Central memory CD8-positive, alpha-beta T cell (primary cell): ENCODE results near the gene TSC22D1.
"Not testable (repeated sequence)": the region's sequence is repeated elsewhere in the genome, so short reads cannot be mapped to it uniquely, and the experiment has no call there.

Experiments
- ATAC-seq: fragments of 150-1000 bp; cut with Tn5 transposase; replicated peaks from 2 replicates; pipeline ENCODE4 v1.10.0; 2022; ENCODE audit warnings: mild to moderate bottlenecking, moderate FRiP score, moderate number of reproducible peaks; ENCODE audit not compliant: poor library complexity, severe bottlenecking; ENCODE audit errors: extremely low read depth
- DNase-seq, 2 donors: peaks; one replicate each; pipeline ENCODE4 v3.0.0; 2021; ENCODE audit warnings: low spot score in 2 of 2
- H3K27ac Mint-ChIP-seq: one replicate; pipeline ENCODE4 v1.8.0; 2022; ENCODE audit warnings: low read depth, mild to moderate bottlenecking, moderate library complexity, mixed read lengths
- H3K27me3 Mint-ChIP-seq: one replicate; pipeline ENCODE4 v1.8.0; 2022; ENCODE audit warnings: mixed read lengths
- H3K36me3 Mint-ChIP-seq: one replicate; pipeline ENCODE4 v1.8.0; 2022; ENCODE audit warnings: mild to moderate bottlenecking, moderate library complexity, mixed read lengths; ENCODE audit not compliant: insufficient read depth
- H3K4me1 Mint-ChIP-seq: one replicate; pipeline ENCODE4 v1.8.0; 2022; ENCODE audit warnings: mixed read lengths
- H3K4me3 Mint-ChIP-seq: one replicate; pipeline ENCODE4 v1.8.0; 2022; ENCODE audit warnings: mild to moderate bottlenecking, moderate library complexity, mixed read lengths
- H3K9me3 Mint-ChIP-seq: one replicate; pipeline ENCODE4 v1.8.0; 2022; ENCODE audit warnings: mixed read lengths

Gene TSC22D1

DNA sequence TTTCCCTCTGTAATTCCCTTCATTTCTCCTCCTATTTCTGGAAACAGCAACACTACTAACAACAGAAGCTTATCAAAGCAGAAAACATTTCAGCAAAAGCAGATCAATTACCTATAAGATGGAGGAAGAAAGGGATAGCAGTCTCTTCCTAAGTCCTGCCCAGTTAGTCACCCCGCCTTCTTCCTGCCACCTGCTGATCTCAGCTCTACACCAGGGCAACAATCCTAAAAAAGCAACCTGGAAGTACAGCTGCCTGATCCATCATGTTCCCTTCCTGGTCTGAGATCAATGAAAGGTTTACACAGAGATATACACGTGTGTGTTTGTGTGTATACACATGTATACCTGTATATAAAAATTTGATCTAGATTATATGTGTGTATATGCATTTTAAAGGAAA lies 59.4 kb downstream of the TSC22D1 start:
- H3K36me3 Mint-ChIP-seq: peaks cover 2% of the 10 kb centered on the region
- no peak overlapping the region for H3K4me3 Mint-ChIP-seq
- H3K27ac Mint-ChIP-seq: no peak overlapping the region
- H3K4me1 Mint-ChIP-seq: peaks cover 6% of the 10 kb centered on the region
- no peaks in the 10 kb centered on the region for H3K9me3 Mint-ChIP-seq
- H3K27me3 Mint-ChIP-seq: no peaks in the 10 kb centered on the region
- ATAC-seq (no peak), DNase-seq (no peak)

- Mint-ChIP-seq H3K9me3 (no peaks in the 10 kb centered on the region), H3K36me3 (peaks cover 2% of the 10 kb centered on the region), H3K4me3 (no peak overlapping the region), H3K4me1 (peaks cover 6% of the 10 kb centered on the region), H3K27me3 (no peaks in the 10 kb centered on the region), H3K27ac (peak overlapping the region; percentile 19)
- no peak for DNase-seq
- ATAC-seq: no peak
Observed at GRCh38 chr13:44514278-44514677, 61.9 kb downstream of the TSC22D1 start.

GRCh38 chr13:44509853-44510252 lies 66.3 kb downstream of the TSC22D1 start:
- peaks cover 10% of the 10 kb centered on the region for H3K4me1 Mint-ChIP-seq
- DNase-seq, H3K27me3 Mint-ChIP-seq, H3K4me3 Mint-ChIP-seq, ATAC-seq, H3K36me3 Mint-ChIP-seq, H3K9me3 Mint-ChIP-seq, H3K27ac Mint-ChIP-seq: not testable (repeated sequence)

DNA sequence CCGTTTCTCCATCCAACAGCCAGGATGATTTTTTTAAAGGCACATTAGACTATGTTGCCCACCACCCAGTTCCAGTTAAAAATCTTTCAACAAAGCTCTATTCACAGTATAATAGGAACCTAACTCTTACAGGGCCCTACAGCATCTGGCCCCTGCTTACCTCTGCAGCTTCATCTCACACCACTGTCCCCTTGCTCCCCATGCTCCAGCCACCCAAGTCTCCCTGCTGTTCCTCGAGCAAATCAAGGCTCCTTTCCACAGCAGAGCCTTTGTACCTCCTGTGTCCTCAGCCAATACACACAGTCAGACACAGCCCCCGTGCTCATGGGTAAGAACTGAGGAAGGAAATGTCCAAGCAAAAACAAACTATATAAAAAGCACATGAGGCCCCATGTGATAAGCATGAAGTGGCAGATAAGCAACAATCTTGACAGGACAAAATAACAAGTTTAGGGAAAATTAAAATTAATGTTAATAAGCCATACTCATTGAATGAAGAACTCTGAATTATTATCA lies 67.5 kb downstream of the TSC22D1 start:
- DNase-seq (no peak), ATAC-seq (no peak)
- no peaks in the 10 kb centered on the region for H3K27me3 Mint-ChIP-seq
- H3K36me3 Mint-ChIP-seq: no peaks in the 10 kb centered on the region
- no peaks in the 10 kb centered on the region for H3K9me3 Mint-ChIP-seq
- no peak overlapping the region for H3K27ac Mint-ChIP-seq
- H3K4me3 Mint-ChIP-seq: no peak overlapping the region
- peaks cover 4% of the 10 kb centered on the region for H3K4me1 Mint-ChIP-seq

GRCh38 chr13:44507639-44508038 lies 68.5 kb downstream of the TSC22D1 start:
- Mint-ChIP-seq H3K27ac (no peak overlapping the region), H3K4me1 (peaks cover 4% of the 10 kb centered on the region), H3K36me3 (no peaks in the 10 kb centered on the region), H3K9me3 (no peaks in the 10 kb centered on the region), H3K4me3 (no peak overlapping the region), H3K27me3 (no peaks in the 10 kb centered on the region)
- ATAC-seq (no peak), DNase-seq (no peak)

GRCh38 chr13:44506719-44507118 lies 69.4 kb downstream of the TSC22D1 start:
- DNase-seq (no peak), ATAC-seq (no peak)
- no peak overlapping the region for H3K4me3 Mint-ChIP-seq
- H3K9me3 Mint-ChIP-seq: no peaks in the 10 kb centered on the region
- no peaks in the 10 kb centered on the region for H3K36me3 Mint-ChIP-seq
- H3K27ac Mint-ChIP-seq: no peak overlapping the region
- H3K4me1 Mint-ChIP-seq: peaks cover 4% of the 10 kb centered on the region
- H3K27me3 Mint-ChIP-seq: no peaks in the 10 kb centered on the region

GRCh38 chr13:44506251-44506650 lies 69.9 kb downstream of the TSC22D1 start:
- H3K4me3 Mint-ChIP-seq: no peak overlapping the region
- ATAC-seq: no peak
- H3K9me3 Mint-ChIP-seq: no peaks in the 10 kb centered on the region
- H3K27me3 Mint-ChIP-seq: no peaks in the 10 kb centered on the region
- no peak overlapping the region for H3K27ac Mint-ChIP-seq
- no peak for DNase-seq
- no peaks in the 10 kb centered on the region for H3K36me3 Mint-ChIP-seq
- peaks cover 4% of the 10 kb centered on the region for H3K4me1 Mint-ChIP-seq

DNA sequence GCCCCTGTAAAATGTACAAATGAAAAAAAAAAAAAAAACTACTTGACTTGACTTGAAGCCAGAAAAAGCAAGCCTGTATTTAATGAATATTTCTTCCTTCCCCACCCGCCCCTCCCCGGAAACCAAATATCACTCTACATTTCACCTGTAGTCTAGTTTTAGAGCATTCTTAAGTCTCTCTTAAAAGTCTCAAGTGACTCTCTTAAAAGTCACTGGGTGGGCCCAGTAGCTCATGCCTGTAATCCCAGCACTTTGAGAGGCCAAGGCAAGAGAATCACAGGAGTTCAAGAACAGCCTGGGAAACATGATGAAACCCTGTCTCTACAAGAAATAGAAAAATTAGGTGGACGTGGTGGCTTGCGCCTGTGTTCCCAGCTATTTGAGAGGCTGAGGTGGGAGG lies 72.0 kb downstream of the TSC22D1 start:
- H3K4me3 Mint-ChIP-seq: no peak overlapping the region
- ATAC-seq (no peak), DNase-seq (no peak)
- H3K27me3 Mint-ChIP-seq: no peaks in the 10 kb centered on the region
- H3K9me3 Mint-ChIP-seq: no peaks in the 10 kb centered on the region
- H3K4me1 Mint-ChIP-seq: peaks cover 4% of the 10 kb centered on the region
- no peak overlapping the region for H3K27ac Mint-ChIP-seq
- H3K36me3 Mint-ChIP-seq: no peaks in the 10 kb centered on the region

- Mint-ChIP-seq H3K27me3 (no peaks in the 10 kb centered on the region), H3K4me1 (peaks cover 6% of the 10 kb centered on the region), H3K9me3 (no peaks in the 10 kb centered on the region), H3K4me3 (no peak overlapping the region), H3K27ac (no peak overlapping the region), H3K36me3 (no peaks in the 10 kb centered on the region)
- DNase-seq: no peak
- no peak for ATAC-seq
Observed at GRCh38 chr13:44498969-44499368, 77.2 kb downstream of the TSC22D1 start.

DNA sequence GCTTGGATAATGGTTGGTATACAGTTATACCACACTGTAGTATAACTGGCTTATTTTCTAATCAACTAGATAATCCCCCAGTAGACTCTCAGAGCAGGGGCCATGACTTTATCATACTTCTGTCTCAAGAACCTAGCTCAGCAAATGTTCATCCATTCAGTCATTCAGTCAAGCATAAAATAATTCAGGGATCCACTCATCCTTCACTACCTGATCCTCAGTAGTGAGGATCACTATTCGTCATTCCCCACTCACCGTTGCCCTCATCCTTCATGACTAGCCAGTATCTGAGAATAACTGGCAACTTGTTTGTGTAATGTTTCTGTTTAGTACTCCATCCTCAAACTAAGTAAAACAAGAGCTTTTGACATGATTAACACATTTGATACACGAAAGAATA lies 77.6 kb downstream of the TSC22D1 start:
- Mint-ChIP-seq H3K27ac (no peak overlapping the region), H3K27me3 (no peaks in the 10 kb centered on the region), H3K36me3 (no peaks in the 10 kb centered on the region), H3K4me1 (peaks cover 6% of the 10 kb centered on the region), H3K9me3 (no peaks in the 10 kb centered on the region), H3K4me3 (no peak overlapping the region)
- DNase-seq: no peak
- ATAC-seq: no peak

DNA sequence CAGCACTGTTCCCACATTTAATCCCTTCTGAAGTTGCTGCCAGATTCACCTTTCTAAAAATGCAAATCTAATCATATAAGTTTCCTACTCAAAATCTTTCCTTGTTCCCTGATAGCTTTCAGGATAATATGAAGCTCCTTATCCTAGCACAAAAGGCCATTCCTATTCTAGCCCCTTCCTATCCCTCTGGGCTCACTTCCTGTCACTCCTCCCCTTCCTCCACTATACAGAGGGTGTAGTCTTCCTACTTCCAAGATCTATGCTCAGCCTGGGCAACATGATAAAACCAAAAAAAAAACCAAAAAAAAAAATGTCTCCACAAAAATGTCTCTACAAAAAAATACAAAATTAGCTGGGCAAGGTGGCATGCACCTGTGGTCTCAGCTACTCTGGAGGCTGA lies 78.3 kb downstream of the TSC22D1 start:
- Mint-ChIP-seq H3K4me1 (peaks cover 6% of the 10 kb centered on the region), H3K27me3 (no peaks in the 10 kb centered on the region), H3K4me3 (no peak overlapping the region), H3K9me3 (no peaks in the 10 kb centered on the region), H3K27ac (no peak overlapping the region), H3K36me3 (no peaks in the 10 kb centered on the region)
- no peak for DNase-seq
- ATAC-seq: no peak

- DNase-seq: no peak
- Mint-ChIP-seq H3K27me3 (no peaks in the 10 kb centered on the region), H3K27ac (no peak overlapping the region), H3K4me3 (no peak overlapping the region), H3K36me3 (peaks cover 2% of the 10 kb centered on the region), H3K9me3 (no peaks in the 10 kb centered on the region), H3K4me1 (peaks cover 6% of the 10 kb centered on the region)
- ATAC-seq: no peak
Observed at GRCh38 chr13:44493213-44493812, 82.8 kb downstream of the TSC22D1 start.

DNA sequence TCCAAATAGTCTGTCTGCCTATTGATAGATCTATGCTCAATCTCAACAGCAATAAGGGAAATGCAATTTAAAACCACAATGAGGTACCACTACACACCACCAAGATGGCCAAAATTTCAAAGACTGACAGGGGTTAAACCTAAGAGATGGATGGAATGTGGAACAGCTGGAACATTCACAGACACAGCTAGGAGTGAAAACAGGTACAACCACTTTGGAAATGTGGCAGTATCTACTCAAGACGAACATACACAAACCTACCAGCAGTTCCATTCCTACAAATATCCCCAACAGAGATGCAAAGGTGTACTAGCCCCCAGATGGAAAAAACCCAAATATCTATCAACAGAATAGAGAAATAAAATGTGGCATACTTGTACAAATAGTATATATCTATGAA lies 86.4 kb downstream of the TSC22D1 start:
- peaks cover 2% of the 10 kb centered on the region for H3K36me3 Mint-ChIP-seq
- peaks cover 6% of the 10 kb centered on the region for H3K4me1 Mint-ChIP-seq
- ATAC-seq (no peak), DNase-seq (no peak)
- no peak overlapping the region for H3K27ac Mint-ChIP-seq
- H3K4me3 Mint-ChIP-seq: no peak overlapping the region
- no peaks in the 10 kb centered on the region for H3K27me3 Mint-ChIP-seq
- H3K9me3 Mint-ChIP-seq: no peaks in the 10 kb centered on the region
